NCI-H2107 (cell line): ENCODE data around the gene CCL26.
"Not testable (repeated sequence)": the region's sequence is repeated elsewhere in the genome, so short reads cannot be mapped to it uniquely, and the experiment has no call there.

Experiments
- DNase-seq: peaks from one replicate; lab custom pipeline; 2025; lab: John Stamatoyannopoulos, UW

CCL26 gene

GRCh38 chr7:75792567-75792966, 20.6 kb upstream of the CCL26 start:
- not testable (repeated sequence) for DNase-seq

- no peak for DNase-seq
Observed at GRCh38 chr7:75789361-75789924, 17.4 kb upstream of the CCL26 start.

GRCh38 chr7:75788154-75788847, 16.3 kb upstream of the CCL26 start:
- not testable (repeated sequence) for DNase-seq

GRCh38 chr7:75783058-75783457, 11.0 kb upstream of the CCL26 start:
- DNase-seq = not testable (repeated sequence)

GRCh38 chr7:75780647-75781273, 8.7 kb upstream of the CCL26 start:
- not testable (repeated sequence) for DNase-seq

- DNase-seq = not testable (repeated sequence)
Observed at GRCh38 chr7:75779516-75779915, 7.5 kb upstream of the CCL26 start.

GRCh38 chr7:75779035-75779434, 7.0 kb upstream of the CCL26 start:
- not testable (repeated sequence) for DNase-seq

- DNase-seq = no peak
Observed at GRCh38 chr7:75776295-75776971, 4.4 kb upstream of the CCL26 start.

- not testable (repeated sequence) for DNase-seq
Observed at GRCh38 chr7:75773958-75774357, 1.9 kb upstream of the CCL26 start.

GRCh38 chr7:75771224-75771623, 787 bp downstream of the CCL26 start:
- no peak for DNase-seq

GRCh38 chr7:75762350-75762917, 9.6 kb downstream of the CCL26 start:
- DNase-seq = peak; percentile 30

GRCh38 chr7:75761801-75762200, 10.2 kb downstream of the CCL26 start:
- DNase-seq = not testable (repeated sequence)

GRCh38 chr7:75758491-75758890, 13.5 kb downstream of the CCL26 start:
- DNase-seq = no peak

- DNase-seq = no peak
Observed at GRCh38 chr7:75757860-75758259, 14.2 kb downstream of the CCL26 start.

- DNase-seq = no peak
Observed at GRCh38 chr7:75756991-75757676, 14.9 kb downstream of the CCL26 start.

GRCh38 chr7:75756206-75756990, 15.6 kb downstream of the CCL26 start:
- DNase-seq = no peak

GRCh38 chr7:75743455-75743859, 28.6 kb downstream of the CCL26 start:
- no peak for DNase-seq

- no peak for DNase-seq
Observed at GRCh38 chr7:75740846-75741497, 31.0 kb downstream of the CCL26 start.

GRCh38 chr7:75739796-75740672, 32.0 kb downstream of the CCL26 start:
- no peak for DNase-seq
